ENCODE data around the gene HSD17B1. TPM values are rescaled to one million over a fixed set of nuclear protein-coding genes. Genes with fewer than 3 reads are reported as not detected.

HSD17B1 gene
- total and polyA plus RNA-seq, 3 experiments from 2014 or later, result 0.29 to 0.48 (median 0.37) TPM

DNA sequence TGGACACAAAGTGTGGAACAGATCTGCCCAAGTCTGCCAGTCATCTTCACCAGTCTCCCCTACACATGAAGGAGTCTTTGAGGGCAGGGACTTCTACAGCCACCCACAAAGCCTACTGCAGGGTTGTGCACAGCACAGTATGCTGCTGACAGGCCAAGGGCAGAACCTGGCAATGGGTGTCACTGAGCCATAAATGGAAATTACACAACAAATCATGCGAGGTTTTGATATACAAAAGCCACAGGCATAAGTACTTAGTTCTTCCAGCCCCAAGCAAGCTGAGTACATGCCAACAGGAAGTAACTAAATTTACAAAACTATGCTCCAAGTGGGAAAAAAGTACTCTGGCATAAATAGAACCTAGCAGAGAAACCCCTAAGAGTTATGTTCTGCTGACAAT, 32.6 kb downstream of the HSD17B1 start:
- Mint-ChIP-seq H3K27me3 (no peaks in the 10 kb centered on the region), H3K4me1 (peaks cover 3 to 7% (median 6%) of the 10 kb centered on the region in 3 donors), H3K36me3 (peaks cover 3 to 98% (median 15%) of the 10 kb centered on the region in 3 donors), H3K4me3 (no peak overlapping the region), H3K9me3 (no peaks in the 10 kb centered on the region), H3K27ac (peak overlapping the region in 1 of 8 donors; percentile 14)
- DNase-seq, result no peak
- POLR2A ChIA-PET, result no interaction called here
- Histone ChIP-seq H3K36me3 (ENCODE audit: insufficient read depth, low read length) (peaks cover 71% of the 10 kb centered on the region), H3K9me3 (ENCODE audit: low read length) (no peaks in the 10 kb centered on the region), H3K4me3 (ENCODE audit: low read length) (no peak overlapping the region), H3K4me1 (ENCODE audit: insufficient read depth, low read length) (no peaks in the 10 kb centered on the region), H3K27me3 (ENCODE audit: insufficient read depth, low read length, poor library complexity, severe bottlenecking) (no peaks in the 10 kb centered on the region), H3K27ac (ENCODE audit: low read depth, low read length) (no peak overlapping the region)
- CTCF ChIA-PET, result interaction anchor here (2.4 kb wide), 1 partner anchor 7 kb away, joined by 7 read pairs; the partner anchor contains the start of gene PSMC3IP

DNA sequence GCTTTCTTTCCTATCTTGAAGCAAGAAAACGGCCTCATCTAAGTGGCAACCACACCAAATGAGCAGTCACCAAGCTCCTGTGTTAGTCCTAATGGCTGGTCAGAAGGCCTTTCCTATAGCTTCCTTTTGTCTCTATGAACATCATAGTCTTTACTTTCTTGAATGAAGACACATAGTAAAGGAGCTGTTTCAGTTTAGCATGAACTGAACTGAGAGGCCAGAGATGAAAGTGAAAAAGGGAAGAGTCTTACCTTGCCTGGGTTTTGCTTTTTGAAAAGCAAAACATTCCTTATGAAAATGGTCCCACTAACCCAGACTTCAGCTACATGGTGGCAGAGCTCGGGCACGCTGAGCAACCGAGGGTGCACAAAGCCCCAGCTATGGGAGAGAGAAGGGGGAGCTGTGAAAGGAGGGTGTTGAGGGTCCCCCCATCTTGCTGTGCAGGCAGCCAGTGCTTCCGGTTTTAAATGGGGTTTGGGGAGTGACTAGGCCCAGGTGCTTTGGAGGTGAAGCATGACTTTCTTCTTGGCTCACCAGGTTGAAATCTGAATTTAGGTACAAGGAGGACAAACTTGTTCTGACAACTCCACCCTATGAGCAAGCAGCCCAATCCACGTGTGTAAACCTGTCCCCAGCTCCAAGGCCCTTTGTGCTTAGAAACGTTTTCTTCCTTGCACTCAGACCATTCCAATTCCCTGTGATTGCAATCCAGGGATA, 33.9 kb downstream of the HSD17B1 start:
- CTCF ChIA-PET, result interaction anchor here (0.6 to 2.4 kb wide), 3 partner anchors 9 to 38 kb away, joined by 3 to 7 read pairs (median 3); partner anchors contain the start of genes PSMC3IP, RETREG3 and TUBG1
- peaks cover 77% of the 10 kb centered on the region for H3K36me3 ChIP-seq (ENCODE audit: insufficient read depth, low read length)
- no peak overlapping the region for H3K4me3 Mint-ChIP-seq
- no peaks in the 10 kb centered on the region for H3K27me3 Mint-ChIP-seq
- no peak overlapping the region for H3K4me3 ChIP-seq (ENCODE audit: low read length)
- no peaks in the 10 kb centered on the region for H3K27me3 ChIP-seq (ENCODE audit: insufficient read depth, low read length, poor library complexity, severe bottlenecking)
- H3K27ac Mint-ChIP-seq, result peak overlapping the region in 6 of 8 donors; percentile 22 to 95 (median 72)
- H3K9me3 ChIP-seq (ENCODE audit: low read length), result no peaks in the 10 kb centered on the region
- H3K9me3 Mint-ChIP-seq, result no peaks in the 10 kb centered on the region
- no peak for DNase-seq
- peaks cover 3 to 100% (median 15%) of the 10 kb centered on the region in 3 donors for H3K36me3 Mint-ChIP-seq
- no peaks in the 10 kb centered on the region for H3K4me1 ChIP-seq (ENCODE audit: insufficient read depth, low read length)
- POLR2A ChIA-PET, result interaction anchor here (0.7 to 1.1 kb wide), 3 partner anchors 9 to 24 kb away, joined by 3 to 4 read pairs (median 3); partner anchors contain the start of gene PSMC3IP
- no peak overlapping the region for H3K27ac ChIP-seq (ENCODE audit: low read depth, low read length)
- H3K4me1 Mint-ChIP-seq, result peaks cover 3 to 11% (median 7%) of the 10 kb centered on the region in 3 donors

GRCh38 chr17:42590886-42591285, 38.2 kb downstream of the HSD17B1 start:
- no peak overlapping the region for H3K4me3 ChIP-seq (ENCODE audit: low read length)
- no peak overlapping the region for H3K4me3 Mint-ChIP-seq
- peaks cover 10 to 26% (median 14%) of the 10 kb centered on the region in 3 donors for H3K4me1 Mint-ChIP-seq
- no peaks in the 10 kb centered on the region for H3K9me3 Mint-ChIP-seq
- H3K36me3 ChIP-seq (ENCODE audit: insufficient read depth, low read length), result peaks cover 41% of the 10 kb centered on the region
- no peaks in the 10 kb centered on the region for H3K9me3 ChIP-seq (ENCODE audit: low read length)
- no peaks in the 10 kb centered on the region for H3K27me3 ChIP-seq (ENCODE audit: insufficient read depth, low read length, poor library complexity, severe bottlenecking)
- no peak overlapping the region for H3K27ac Mint-ChIP-seq
- DNase-seq, result no peak
- no peaks in the 10 kb centered on the region for H3K27me3 Mint-ChIP-seq
- ChIA-PET CTCF (interaction anchor here (1.1 kb wide), 1 partner anchor 12 kb away, joined by 3 read pairs; no protein-coding TSS in a partner anchor), POLR2A (no interaction called here)
- no peak overlapping the region for H3K27ac ChIP-seq (ENCODE audit: low read depth, low read length)
- no peaks in the 10 kb centered on the region for H3K4me1 ChIP-seq (ENCODE audit: insufficient read depth, low read length)
- H3K36me3 Mint-ChIP-seq, result peaks cover 0 to 84% (median 6%) of the 10 kb centered on the region in 3 donors

DNA sequence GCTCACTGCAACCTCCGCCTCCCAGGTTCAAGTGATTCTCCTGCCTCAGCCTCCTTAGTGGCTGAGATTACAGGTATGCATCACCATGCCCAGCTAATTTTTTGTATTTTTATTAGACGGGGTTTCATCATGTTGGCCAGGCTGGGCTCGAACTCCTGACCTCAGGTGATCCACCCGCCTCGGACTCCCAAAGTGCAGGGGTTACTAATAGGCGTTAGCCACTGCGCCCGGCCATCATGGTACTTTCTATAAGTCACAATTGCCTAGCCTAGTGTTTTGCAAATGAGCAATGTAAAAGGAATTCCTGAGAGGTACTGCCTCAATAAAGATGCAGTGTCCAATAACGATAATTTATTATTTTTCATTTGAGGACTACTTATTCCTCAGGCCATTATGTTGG, 38.7 kb downstream of the HSD17B1 start:
- Histone ChIP-seq H3K4me1 (ENCODE audit: insufficient read depth, low read length) (no peaks in the 10 kb centered on the region), H3K27me3 (ENCODE audit: insufficient read depth, low read length, poor library complexity, severe bottlenecking) (no peaks in the 10 kb centered on the region), H3K27ac (ENCODE audit: low read depth, low read length) (no peak overlapping the region), H3K36me3 (ENCODE audit: insufficient read depth, low read length) (peaks cover 36% of the 10 kb centered on the region), H3K4me3 (ENCODE audit: low read length) (no peak overlapping the region), H3K9me3 (ENCODE audit: low read length) (no peaks in the 10 kb centered on the region)
- POLR2A ChIA-PET, result interaction anchor here (0.6 to 1.0 kb wide), 2 partner anchors 14 to 625 kb away, joined by 4 to 5 read pairs; no protein-coding TSS in a partner anchor
- Mint-ChIP-seq H3K4me1 (peaks cover 11 to 29% (median 16%) of the 10 kb centered on the region in 3 donors), H3K36me3 (peaks cover 2 to 81% (median 5%) of the 10 kb centered on the region in 3 donors), H3K27me3 (no peaks in the 10 kb centered on the region), H3K27ac (no peak overlapping the region), H3K4me3 (no peak overlapping the region), H3K9me3 (no peaks in the 10 kb centered on the region)
- CTCF ChIA-PET, result interaction anchor here (1.1 to 1.7 kb wide), 2 partner anchors 13 to 17 kb away, joined by 3 to 5 read pairs; no protein-coding TSS in a partner anchor
- DNase-seq, result no peak

GRCh38 chr17:42596386-42596785, 43.7 kb downstream of the HSD17B1 start:
- H3K4me1 Mint-ChIP-seq, result peaks cover 22 to 44% (median 30%) of the 10 kb centered on the region in 3 donors
- H3K9me3 ChIP-seq (ENCODE audit: low read length), result no peaks in the 10 kb centered on the region
- H3K27me3 ChIP-seq (ENCODE audit: insufficient read depth, low read length, poor library complexity, severe bottlenecking), result no peaks in the 10 kb centered on the region
- H3K27me3 Mint-ChIP-seq, result no peaks in the 10 kb centered on the region
- H3K36me3 ChIP-seq (ENCODE audit: insufficient read depth, low read length), result peaks cover 8% of the 10 kb centered on the region
- ChIA-PET POLR2A (interaction anchor here (1.0 kb wide), 1 partner anchor 11 kb away, joined by 4 read pairs; no protein-coding TSS in a partner anchor), CTCF (interaction anchor here (0.6 kb wide), 1 partner anchor 555 kb away, joined by 3 read pairs; no protein-coding TSS in a partner anchor)
- peak overlapping the region in 2 of 8 donors; percentile 30 to 76 for H3K27ac Mint-ChIP-seq
- DNase-seq, result no peak
- H3K27ac ChIP-seq (ENCODE audit: low read depth, low read length), result no peak overlapping the region
- no peak overlapping the region for H3K4me3 Mint-ChIP-seq
- peaks cover 15% of the 10 kb centered on the region for H3K4me1 ChIP-seq (ENCODE audit: insufficient read depth, low read length)
- H3K9me3 Mint-ChIP-seq, result no peaks in the 10 kb centered on the region
- no peak overlapping the region for H3K4me3 ChIP-seq (ENCODE audit: low read length)
- H3K36me3 Mint-ChIP-seq, result peaks cover 3 to 57% (median 5%) of the 10 kb centered on the region in 3 donors

DNA sequence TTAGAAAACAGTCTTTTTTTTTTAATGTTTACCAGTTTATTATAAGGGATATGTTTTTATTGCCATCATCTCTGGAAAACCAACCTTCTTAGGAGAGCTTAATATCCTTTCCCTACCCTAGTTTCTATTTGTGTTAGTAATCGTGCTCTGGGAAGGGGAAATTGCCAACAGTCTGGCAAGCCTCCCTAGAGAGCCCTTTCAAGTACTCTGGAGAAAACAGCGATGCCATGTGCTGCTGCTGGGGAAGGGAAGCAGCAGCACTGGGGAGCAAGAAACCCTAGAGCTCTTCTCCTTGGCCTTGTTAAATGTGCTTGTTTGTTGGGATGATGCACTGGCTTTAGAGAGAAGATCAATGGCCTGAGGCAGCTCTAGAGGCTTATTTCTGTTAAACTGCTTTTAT, 46.2 kb downstream of the HSD17B1 start:
- Histone ChIP-seq H3K9me3 (ENCODE audit: low read length) (no peaks in the 10 kb centered on the region), H3K4me1 (ENCODE audit: insufficient read depth, low read length) (peaks cover 15% of the 10 kb centered on the region), H3K36me3 (ENCODE audit: insufficient read depth, low read length) (no peaks in the 10 kb centered on the region), H3K27me3 (ENCODE audit: insufficient read depth, low read length, poor library complexity, severe bottlenecking) (no peaks in the 10 kb centered on the region), H3K4me3 (ENCODE audit: low read length) (no peak overlapping the region), H3K27ac (ENCODE audit: low read depth, low read length) (no peak overlapping the region)
- peak overlapping the region in 1 of 7 donors; percentile 15 for H3K4me3 Mint-ChIP-seq
- ChIA-PET CTCF (no interaction called here), POLR2A (interaction anchor here (0.7 kb wide), 1 partner anchor 129 kb away, joined by 3 read pairs; no protein-coding TSS in a partner anchor)
- peaks cover 27 to 45% (median 39%) of the 10 kb centered on the region in 3 donors for H3K4me1 Mint-ChIP-seq
- DNase-seq, result no peak
- H3K27ac Mint-ChIP-seq, result peak overlapping the region in 3 of 8 donors; percentile 26 to 60 (median 43)
- no peaks in the 10 kb centered on the region for H3K27me3 Mint-ChIP-seq
- no peaks in the 10 kb centered on the region for H3K9me3 Mint-ChIP-seq
- peaks cover 3 to 50% (median 6%) of the 10 kb centered on the region in 3 donors for H3K36me3 Mint-ChIP-seq

DNA sequence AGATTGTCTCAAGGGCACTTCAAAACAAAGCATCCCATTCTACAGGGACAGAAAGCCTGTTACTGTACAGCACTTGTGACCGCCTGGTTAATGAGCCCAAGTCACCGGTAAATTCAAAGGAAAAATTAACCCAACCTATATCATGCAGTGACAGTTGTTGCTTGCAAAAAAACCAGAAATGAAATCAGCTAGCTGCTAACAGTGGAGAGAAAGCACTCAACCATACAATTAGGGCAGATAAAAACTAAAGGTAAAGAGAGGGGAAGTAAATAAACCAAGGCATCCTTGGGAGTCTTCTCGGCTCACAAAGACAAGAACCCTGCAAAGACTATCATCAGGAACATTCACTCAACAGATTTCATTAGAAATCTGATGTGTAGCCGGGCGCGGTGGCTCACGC, 50.6 kb downstream of the HSD17B1 start:
- Histone ChIP-seq H3K27ac (ENCODE audit: low read depth, low read length) (no peak overlapping the region), H3K36me3 (ENCODE audit: insufficient read depth, low read length) (peaks cover 7% of the 10 kb centered on the region), H3K4me1 (ENCODE audit: insufficient read depth, low read length) (peaks cover 57% of the 10 kb centered on the region), H3K4me3 (ENCODE audit: low read length) (no peak overlapping the region), H3K27me3 (ENCODE audit: insufficient read depth, low read length, poor library complexity, severe bottlenecking) (no peaks in the 10 kb centered on the region), H3K9me3 (ENCODE audit: low read length) (no peaks in the 10 kb centered on the region)
- Mint-ChIP-seq H3K9me3 (no peaks in the 10 kb centered on the region), H3K36me3 (peaks cover 0 to 58% (median 10%) of the 10 kb centered on the region in 3 donors), H3K27ac (peak overlapping the region in 4 of 8 donors; percentile 1 to 55 (median 47)), H3K4me3 (peak overlapping the region in 2 of 7 donors; percentile 23 to 71), H3K4me1 (peaks cover 58 to 80% (median 74%) of the 10 kb centered on the region in 3 donors), H3K27me3 (no peaks in the 10 kb centered on the region)
- CTCF ChIA-PET, result no interaction called here
- POLR2A ChIA-PET, result no interaction called here
- DNase-seq, result no peak
